Activated B cell treated with CpG ODN at 0.5 μM for 24 hours (primary cell): ENCODE results near the gene ITGBL1. TPM values are rescaled to one million over a fixed set of nuclear protein-coding genes. Genes with fewer than 3 reads are reported as not detected.

Experiments
- ATAC-seq: fragments of 200-7000 bp; cut with Tn5 transposase; one replicate; pipeline ENCODE4 v1.10.0; 2021; ENCODE audit warnings: low read depth, mild to moderate bottlenecking, moderate library complexity
- CTCF ChIA-PET: fragments of 350-600 bp; sonication (Branson Sonifier 250); formaldehyde crosslinking; loops from one replicate; lab custom pipeline; 2021; ENCODE audit warnings: antibody characterized with exemption; lab: Charles Lee
- POLR2A ChIA-PET: fragments of 350-600 bp; sonication (Branson Sonifier 250); formaldehyde crosslinking; loops from one replicate; lab custom pipeline; 2021; ENCODE audit warnings: antibody characterized with exemption; lab: Charles Lee
- DNase-seq: peaks from one replicate; pipeline ENCODE4 v3.0.0; 2022
- H3K27ac Mint-ChIP-seq: one replicate; pipeline ENCODE4 v1.8.0; 2020; ENCODE audit warnings: mixed read lengths
- H3K27me3 Mint-ChIP-seq: one replicate; pipeline ENCODE4 v1.8.0; 2021; ENCODE audit warnings: mixed read lengths
- H3K36me3 Mint-ChIP-seq: one replicate; pipeline ENCODE4 v1.8.0; 2021; ENCODE audit warnings: low read depth, mixed read lengths
- H3K4me1 Mint-ChIP-seq: one replicate; pipeline ENCODE4 v1.8.0; 2021; ENCODE audit warnings: mixed read lengths
- H3K4me3 Mint-ChIP-seq: one replicate; pipeline ENCODE4 v1.8.0; 2020; ENCODE audit warnings: mild to moderate bottlenecking, mixed read lengths
- H3K9me3 Mint-ChIP-seq: one replicate; pipeline ENCODE4 v1.8.0; 2020; ENCODE audit warnings: mixed read lengths
- intact Hi-C: fragments of 100-400 bp; cut with micrococcal nuclease; formaldehyde crosslinking; loops from one replicate; pipeline ENCODE4 v1.15.1; 2024
- total RNA-seq: library from RNA; stranded (reverse); gene quantifications from 2 replicates; pipeline ENCODE4 v1.2.3, GENCODE V29; 2022
- TF ChIP-seq, protein P1 (sequence below): fragments of 200-600 bp; IDR thresholded peaks from one replicate; pipeline ENCODE4 v1.8.0; 2022; ENCODE audit warnings: antibody characterized with exemption, mild to moderate bottlenecking

The ITGBL1 gene
- total RNA-seq, 1 donor from 2014 or later = not detected

DNA sequence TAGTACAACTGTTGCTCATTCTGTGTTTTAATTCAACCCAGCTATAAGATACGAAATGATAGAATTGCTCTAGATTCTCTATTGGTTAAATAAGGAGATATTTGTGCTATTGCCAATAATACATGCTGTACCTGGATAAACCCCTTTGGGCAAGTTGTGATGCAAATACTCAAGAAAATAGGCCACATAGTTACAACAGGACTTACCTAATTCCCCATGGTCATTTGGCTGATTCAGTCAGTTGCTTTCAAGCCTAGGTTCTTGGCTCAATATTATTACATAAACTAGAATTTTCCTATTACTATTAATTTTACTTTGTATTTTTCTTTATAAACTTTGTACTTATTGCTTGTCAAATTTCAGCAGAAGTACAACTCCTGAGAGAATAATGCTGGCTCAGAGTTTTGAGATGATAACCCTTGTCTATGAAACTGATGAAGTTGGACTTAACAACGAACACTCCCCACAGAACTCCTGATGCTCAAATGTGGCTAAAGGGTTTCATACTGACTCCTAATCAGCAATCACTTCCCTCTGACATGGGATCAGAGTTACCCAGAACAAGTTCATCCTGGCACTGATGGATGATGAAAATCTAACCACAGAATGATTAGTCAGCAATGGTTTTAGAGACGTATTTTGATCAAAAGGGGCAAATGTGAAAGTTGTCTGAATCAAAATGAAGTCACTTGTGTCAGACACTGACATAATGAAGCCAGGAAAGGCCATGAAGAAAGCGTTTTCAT is 221.1 kb downstream of the ITGBL1 start:
- ChIA-PET CTCF (no interaction called here), POLR2A (no interaction called here)
- Mint-ChIP-seq H3K27ac (no peak overlapping the region), H3K27me3 (no peaks in the 10 kb centered on the region), H3K4me3 (no peak overlapping the region), H3K9me3 (no peaks in the 10 kb centered on the region), H3K4me1 (peaks cover 10% of the 10 kb centered on the region), H3K36me3 (no peaks in the 10 kb centered on the region)
- ATAC-seq (no peak), DNase-seq (no peak)
- intact Hi-C loops = no loop called here
- TF ChIP-seq, protein P1, sequence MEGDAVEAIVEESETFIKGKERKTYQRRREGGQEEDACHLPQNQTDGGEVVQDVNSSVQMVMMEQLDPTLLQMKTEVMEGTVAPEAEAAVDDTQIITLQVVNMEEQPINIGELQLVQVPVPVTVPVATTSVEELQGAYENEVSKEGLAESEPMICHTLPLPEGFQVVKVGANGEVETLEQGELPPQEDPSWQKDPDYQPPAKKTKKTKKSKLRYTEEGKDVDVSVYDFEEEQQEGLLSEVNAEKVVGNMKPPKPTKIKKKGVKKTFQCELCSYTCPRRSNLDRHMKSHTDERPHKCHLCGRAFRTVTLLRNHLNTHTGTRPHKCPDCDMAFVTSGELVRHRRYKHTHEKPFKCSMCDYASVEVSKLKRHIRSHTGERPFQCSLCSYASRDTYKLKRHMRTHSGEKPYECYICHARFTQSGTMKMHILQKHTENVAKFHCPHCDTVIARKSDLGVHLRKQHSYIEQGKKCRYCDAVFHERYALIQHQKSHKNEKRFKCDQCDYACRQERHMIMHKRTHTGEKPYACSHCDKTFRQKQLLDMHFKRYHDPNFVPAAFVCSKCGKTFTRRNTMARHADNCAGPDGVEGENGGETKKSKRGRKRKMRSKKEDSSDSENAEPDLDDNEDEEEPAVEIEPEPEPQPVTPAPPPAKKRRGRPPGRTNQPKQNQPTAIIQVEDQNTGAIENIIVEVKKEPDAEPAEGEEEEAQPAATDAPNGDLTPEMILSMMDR = no peak

DNA sequence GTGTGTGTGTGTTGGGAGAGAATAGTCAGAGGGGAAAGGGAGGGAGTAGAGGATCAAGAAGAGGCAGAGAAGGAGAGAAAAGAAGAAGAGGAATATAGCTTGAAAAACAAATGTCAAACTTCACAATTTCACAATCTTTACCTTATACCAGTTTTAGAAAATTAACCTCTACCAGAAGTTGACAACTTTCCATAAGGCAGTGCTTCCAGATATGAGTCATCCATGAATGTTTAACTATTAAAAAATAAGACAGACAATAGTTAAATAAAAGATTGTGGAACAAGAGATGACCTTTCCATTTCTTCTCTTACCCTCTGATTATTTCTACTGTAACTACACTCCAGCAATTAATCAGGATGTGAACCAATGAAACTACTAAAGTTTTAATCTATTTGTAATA is 229.4 kb downstream of the ITGBL1 start:
- DNase-seq = no peak
- Mint-ChIP-seq H3K4me1 (no peaks in the 10 kb centered on the region), H3K9me3 (no peaks in the 10 kb centered on the region), H3K27ac (no peak overlapping the region), H3K4me3 (no peak overlapping the region), H3K27me3 (no peaks in the 10 kb centered on the region), H3K36me3 (no peaks in the 10 kb centered on the region)
- ChIA-PET CTCF (no interaction called here), POLR2A (no interaction called here)
- intact Hi-C loops = no loop called here
- no peak for ATAC-seq
- TF ChIP-seq, protein P1 = no peak

DNA sequence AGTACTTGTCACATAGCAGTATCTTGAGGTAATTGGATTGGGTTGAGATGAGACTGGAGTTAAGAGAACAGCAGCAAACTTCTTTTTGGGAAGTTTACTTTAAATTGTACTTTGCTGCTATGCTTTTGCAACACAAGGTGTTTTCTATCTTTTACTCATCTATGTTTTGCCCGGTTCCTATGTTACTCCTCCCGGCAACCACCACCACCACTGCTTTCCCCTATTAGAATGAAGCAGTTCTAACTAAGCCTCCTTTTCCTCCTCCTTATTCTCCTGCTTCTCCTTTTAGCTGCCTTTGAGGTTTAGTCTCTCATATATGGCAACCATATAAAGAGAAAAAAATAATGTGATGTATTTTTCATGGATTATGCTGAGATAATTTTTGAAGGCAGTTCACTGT is 233.5 kb downstream of the ITGBL1 start:
- DNase-seq (no peak), ATAC-seq (no peak)
- no peaks in the 10 kb centered on the region for H3K4me1 Mint-ChIP-seq
- no peak overlapping the region for H3K27ac Mint-ChIP-seq
- TF ChIP-seq, protein P1 = no peak
- ChIA-PET POLR2A (no interaction called here), CTCF (no interaction called here)
- H3K27me3 Mint-ChIP-seq = peaks cover 2% of the 10 kb centered on the region
- no peak overlapping the region for H3K4me3 Mint-ChIP-seq
- H3K36me3 Mint-ChIP-seq = no peaks in the 10 kb centered on the region
- intact Hi-C loops = no loop called here
- no peaks in the 10 kb centered on the region for H3K9me3 Mint-ChIP-seq

DNA sequence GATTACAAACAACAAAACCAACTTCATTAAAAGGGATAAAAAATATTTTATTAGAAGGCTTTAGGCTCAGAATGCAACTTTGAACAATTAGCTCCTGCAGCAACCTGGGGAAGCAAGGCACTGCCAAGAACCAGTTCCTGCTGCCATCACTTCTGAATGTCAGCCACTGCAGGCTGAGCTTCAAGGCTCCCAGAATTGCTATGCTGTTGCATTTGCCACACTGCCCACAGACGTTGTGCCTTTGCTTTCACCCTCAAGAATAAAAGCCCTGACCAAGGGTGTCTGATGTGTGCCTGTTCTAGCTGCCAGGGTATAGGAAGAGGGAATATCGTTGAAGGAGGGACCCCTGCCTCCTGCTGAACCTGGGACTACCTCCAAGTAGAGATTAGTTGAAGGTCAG is 238.4 kb downstream of the ITGBL1 start:
- Mint-ChIP-seq H3K4me3 (no peak overlapping the region), H3K4me1 (no peaks in the 10 kb centered on the region), H3K27ac (no peak overlapping the region), H3K9me3 (no peaks in the 10 kb centered on the region), H3K36me3 (no peaks in the 10 kb centered on the region), H3K27me3 (peaks cover 2% of the 10 kb centered on the region)
- ChIA-PET POLR2A (no interaction called here), CTCF (no interaction called here)
- intact Hi-C loops = no loop called here
- DNase-seq = no peak
- TF ChIP-seq, protein P1 = no peak
- ATAC-seq = no peak

DNA sequence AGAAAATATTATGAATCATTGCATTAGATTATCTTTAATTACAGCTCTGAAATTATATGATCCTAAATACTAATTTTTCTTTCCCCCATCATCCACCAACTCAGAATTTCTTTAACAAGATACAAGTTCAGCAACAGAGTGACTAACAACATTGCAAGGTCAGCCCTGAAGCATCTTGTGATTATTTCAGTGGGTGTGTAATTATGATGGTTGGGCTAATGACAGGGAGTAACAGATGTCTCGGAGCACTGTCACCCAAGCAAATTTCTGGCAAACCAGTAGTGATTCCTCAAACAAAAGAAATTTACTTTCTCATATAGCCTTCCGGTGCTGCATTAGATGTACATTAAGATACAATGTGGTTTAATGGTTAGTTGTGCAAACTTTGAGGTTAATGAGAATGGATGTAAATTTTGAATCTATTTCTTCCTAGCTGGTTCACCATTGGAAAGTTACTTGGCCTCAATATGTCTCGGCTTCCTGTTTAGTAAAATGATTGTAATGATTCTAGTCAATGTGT is 238.9 kb downstream of the ITGBL1 start:
- ChIA-PET POLR2A (no interaction called here), CTCF (no interaction called here)
- H3K9me3 Mint-ChIP-seq = no peaks in the 10 kb centered on the region
- no peak overlapping the region for H3K27ac Mint-ChIP-seq
- DNase-seq = no peak
- H3K4me1 Mint-ChIP-seq = no peaks in the 10 kb centered on the region
- H3K4me3 Mint-ChIP-seq = no peak overlapping the region
- intact Hi-C loops = no loop called here
- TF ChIP-seq, protein P1 = no peak
- ATAC-seq = no peak
- peaks cover 2% of the 10 kb centered on the region for H3K27me3 Mint-ChIP-seq
- H3K36me3 Mint-ChIP-seq = no peaks in the 10 kb centered on the region
